H1 (cell line): ENCODE data around the gene HIPK2. TPM values are rescaled to one million over a fixed set of nuclear protein-coding genes. Genes with fewer than 3 reads are reported as not detected.

ENCODE experiments used
- CTCF ChIA-PET: fragments of 300-600 bp; sonication (Branson Sonifier 250); formaldehyde crosslinking; loops from one replicate; lab custom pipeline; 2021; ENCODE audit not compliant: partially characterized antibody; lab: Charles Lee
- POLR2A ChIA-PET: fragments of 300-600 bp; sonication (Branson Sonifier 250); formaldehyde crosslinking; loops from one replicate; lab custom pipeline; 2021; ENCODE audit warnings: inconsistent platforms; ENCODE audit not compliant: partially characterized antibody; lab: Charles Lee
- DNase-seq, 2 experiments: peaks; one replicate each; pipeline versions ENCODE4 v3.0.0 to v3.0.0-alpha.2; 2010 to 2022; ENCODE audit warnings: low spot score in 2 of 2, low read depth in 1 of 2, mixed read lengths in 1 of 2
- FAIRE-seq: peaks from 2 replicates; lab custom pipeline; 2011; peaks lifted over from hg19 to GRCh38; lab: Jason Lieb, UNC
- H2AFZ ChIP-seq: 2 replicates; pipeline ENCODE4 v1.8.1; 2012; ENCODE audit warnings: low read length, inconsistent platforms
- H2AK5ac ChIP-seq: 2 replicates; pipeline ENCODE4 v1.6.1; 2013; ENCODE audit warnings: low read depth, low read length
- H2BK120ac ChIP-seq: replicated peaks from 2 replicates; pipeline ENCODE3; 2013; ENCODE audit warnings: low read depth, low read length, inconsistent platforms
- H2BK12ac ChIP-seq: 2 replicates; pipeline ENCODE4 v1.6.1; 2013; ENCODE audit warnings: low read depth, low read length
- H2BK15ac ChIP-seq: 2 replicates; pipeline ENCODE4 v1.6.1; 2013; ENCODE audit warnings: low read length
- H2BK20ac ChIP-seq: 2 replicates; pipeline ENCODE4 v1.6.1; 2013; ENCODE audit warnings: low read length
- H2BK5ac ChIP-seq: 2 replicates; pipeline ENCODE4 v1.6.1; 2013; ENCODE audit warnings: low read depth, low read length
- H3K14ac ChIP-seq: 2 replicates; pipeline ENCODE4 v1.6.1; 2013; ENCODE audit warnings: inconsistent platforms; ENCODE audit not compliant: insufficient read length
- H3K18ac ChIP-seq: 2 replicates; pipeline ENCODE4 v1.6.1; 2013; ENCODE audit warnings: low read length; ENCODE audit errors: extremely low read depth
- H3K23ac ChIP-seq: 2 replicates; pipeline ENCODE4 v1.6.1; 2013; ENCODE audit warnings: inconsistent platforms; ENCODE audit not compliant: insufficient read length
- H3K23me2 ChIP-seq: 2 replicates; pipeline ENCODE4 v1.6.1; 2013; ENCODE audit warnings: low read depth, low read length
- H3K27ac ChIP-seq: 2 replicates; pipeline ENCODE4 v1.6.1; 2011; ENCODE audit warnings: low read depth, low read length, inconsistent platforms
- H3K27me3 ChIP-seq, 4 experiments: replicated peaks in 1 of 4; 1 replicate in 1 of 4; 2 replicates in 3 of 4; pipeline versions ENCODE4 v1.6.1 to v1.8.1; 2011 to 2013; ENCODE audit warnings: low read length in 3 of 4, mild to moderate bottlenecking in 3 of 4, inconsistent platforms in 2 of 4, mixed read lengths in 2 of 4, moderate library complexity in 1 of 4; ENCODE audit not compliant: control insufficient read depth in 3 of 4, insufficient read depth in 3 of 4; ENCODE audit errors: extremely low read depth in 1 of 4
- H3K36me3 ChIP-seq, 4 experiments: 2 replicates each; pipeline versions ENCODE4 v1.6.1 to v1.8.1; 2011 to 2013; ENCODE audit warnings: mild to moderate bottlenecking in 4 of 4, low read length in 3 of 4, moderate library complexity in 2 of 4, control low read depth in 1 of 4, inconsistent platforms in 1 of 4; ENCODE audit not compliant: insufficient read depth in 4 of 4, control insufficient read depth in 2 of 4
- H3K4ac ChIP-seq: replicated peaks from 2 replicates; pipeline ENCODE3; 2013; ENCODE audit warnings: low read length, low read depth, mixed read lengths, inconsistent platforms; ENCODE audit not compliant: insufficient read length
- H3K4me1 ChIP-seq, 4 experiments: replicated peaks in 1 of 4; 1 replicate in 1 of 4; 2 replicates in 3 of 4; pipeline versions ENCODE4 v1.6.1 to v1.8.1; 2011 to 2013; ENCODE audit warnings: low read length in 3 of 4, inconsistent platforms in 2 of 4, mixed read lengths in 1 of 4; ENCODE audit not compliant: insufficient read depth in 4 of 4, control insufficient read depth in 3 of 4
- H3K4me2 ChIP-seq, 2 experiments: 2 replicates each; pipeline versions ENCODE4 v1.6.1 to v1.8.1; 2011 to 2013; ENCODE audit warnings: low read depth in 2 of 2, low read length in 2 of 2, control low read depth in 1 of 2, inconsistent platforms in 1 of 2, mild to moderate bottlenecking in 1 of 2; ENCODE audit not compliant: insufficient read depth in 1 of 2
- H3K4me3 ChIP-seq, 4 experiments: fragments of 200-600, 300-600 bp in 1 of 4; sonication (generic), shearing (Covaris generic), sonication (Bioruptor Twin) in 1 of 4; 2 replicates each; pipeline versions ENCODE4 v1.5.1 to v1.8.1; 2011 to 2016; ENCODE audit warnings: low read length in 4 of 4, low read depth in 3 of 4, control low read depth in 2 of 4, inconsistent platforms in 2 of 4, mild to moderate bottlenecking in 2 of 4, mixed read lengths in 1 of 4, moderate library complexity in 1 of 4; ENCODE audit not compliant: insufficient read depth in 2 of 4; ENCODE audit errors: extremely low read depth in 1 of 4
- H3K56ac ChIP-seq: replicated peaks from 2 replicates; pipeline ENCODE3; 2013; ENCODE audit warnings: low read depth, mild to moderate bottlenecking, mixed read lengths, low read length, inconsistent platforms; ENCODE audit not compliant: insufficient read length
- H3K79me1 ChIP-seq: 2 replicates; pipeline ENCODE4 v1.6.1; 2013; ENCODE audit warnings: low read depth, low read length, control low read depth
- H3K79me2 ChIP-seq, 2 experiments: 2 replicates each; pipeline versions ENCODE4 v1.6.1 to v1.8.1; 2012 to 2013; ENCODE audit warnings: low read length in 2 of 2, mild to moderate bottlenecking in 2 of 2, inconsistent platforms in 1 of 2; ENCODE audit not compliant: insufficient read depth in 2 of 2, control insufficient read depth in 1 of 2
- H3K9ac ChIP-seq, 4 experiments: replicated peaks in 1 of 4; 1 replicate in 1 of 4; 2 replicates in 3 of 4; pipeline versions ENCODE4 v1.6.1 to v1.8.1; 2011 to 2013; ENCODE audit warnings: low read depth in 3 of 4, low read length in 3 of 4, control low read depth in 2 of 4, mild to moderate bottlenecking in 2 of 4, moderate library complexity in 2 of 4, inconsistent platforms in 1 of 4; ENCODE audit errors: extremely low read depth in 1 of 4
- H3K9me3 ChIP-seq, 2 experiments: 2 replicates each; pipeline versions ENCODE4 v1.6.1 to v1.8.1; 2012 to 2013; ENCODE audit warnings: mild to moderate bottlenecking in 2 of 2, moderate library complexity in 2 of 2, control low read depth in 1 of 2, inconsistent platforms in 1 of 2, low read depth in 1 of 2, low read length in 1 of 2, mixed read lengths in 1 of 2; ENCODE audit not compliant: insufficient read depth in 2 of 2
- H4K20me1 ChIP-seq, 2 experiments: replicated peaks in 1 of 2; 2 replicates each; pipeline versions ENCODE3 to v1.8.1; 2011 to 2013; ENCODE audit warnings: inconsistent platforms in 2 of 2, low read length in 2 of 2, mild to moderate bottlenecking in 1 of 2; ENCODE audit not compliant: insufficient read depth in 2 of 2, control insufficient read depth in 1 of 2
- H4K5ac ChIP-seq: 2 replicates; pipeline ENCODE4 v1.6.1; 2013; ENCODE audit warnings: low read length, low read depth, mixed read lengths, inconsistent platforms; ENCODE audit not compliant: insufficient read length
- H4K8ac ChIP-seq: 2 replicates; pipeline ENCODE4 v1.8.0; 2013; ENCODE audit warnings: mild to moderate bottlenecking, moderate library complexity, low read length, inconsistent platforms; ENCODE audit not compliant: insufficient read depth; ENCODE audit errors: extremely low read depth
- H4K91ac ChIP-seq: replicated peaks from 2 replicates; pipeline ENCODE3; 2013; ENCODE audit warnings: low read length, mixed read lengths, inconsistent platforms; ENCODE audit not compliant: insufficient read length
- HDAC2 ChIP-seq, 2 experiments: fragments of 300-600 bp in 1 of 2; sonication (generic) in 1 of 2; IDR thresholded peaks; 2 replicates each; pipeline ENCODE4 v1.6.1; 2011 to 2012; ENCODE audit warnings: low read depth in 2 of 2, low read length in 2 of 2, mild to moderate bottlenecking in 2 of 2, moderate library complexity in 2 of 2, borderline replicate concordance in 1 of 2, inconsistent platforms in 1 of 2
- SIN3A ChIP-seq, 2 experiments: IDR thresholded peaks in 1 of 2; conservative IDR thresholded peaks in 1 of 2; 2 replicates each; pipeline ENCODE4 v1.6.1; 2011 to 2012; ENCODE audit warnings: low read length in 2 of 2, improper control_type of control experiment in 1 of 2, low read depth in 1 of 2, mild to moderate bottlenecking in 1 of 2
- WGBS, 2 experiments: shearing (Covaris generic) in 1 of 2; methylation state at CpG; one replicate each; pipeline versions ENCODE4 v1.1.6 to v1.1.7; 2013 to 2015; ENCODE audit warnings: low lambda C conversion rate in 2 of 2, mixed read lengths in 2 of 2, inconsistent platforms in 1 of 2, low coverage in 1 of 2, missing lambda C conversion rate in 1 of 2; ENCODE audit not compliant: insufficient replicate concordance in 2 of 2, insufficient coverage in 1 of 2, insufficient read length in 1 of 2; ENCODE audit errors: extremely low coverage in 1 of 2, missing lambda C conversion rate in 1 of 2; 5-methylcytosine and 5-hydroxymethylcytosine counted together
- polyA plus RNA-seq, 7 experiments: library from polyadenylated mRNA; depleted of rRNA in 3 of 7; stranded (reverse) in 5 of 7; unstranded in 2 of 7; fragments of >200 nt in 5 of 7; fragments of 200-250 nt in 2 of 7; gene quantifications; 1 replicate in 5 of 7; 2 replicates in 1 of 7; 4 replicates in 1 of 7; pipeline versions ENCODE4 v1.2.1 to v1.2.3, GENCODE V29; 2011 to 2013; ENCODE audit warnings: missing spikeins in 2 of 7, mixed read lengths in 2 of 7
- total RNA-seq: library from RNA; stranded (reverse); fragmentation: NEBNext Ultra II Directional; extraction: Animal tissue kit (Norgen Biotek cat#: 25700); gene quantifications from 2 replicates; pipeline ENCODE4 v1.2.1, GENCODE V29; 2021

Gene HIPK2
- total and polyA plus RNA-seq, 2 of the 8 experiments (the other 6 are each of a cell fraction or from before 2014, with no cell fraction given), result 8.3 to 24.3 TPM

DNA sequence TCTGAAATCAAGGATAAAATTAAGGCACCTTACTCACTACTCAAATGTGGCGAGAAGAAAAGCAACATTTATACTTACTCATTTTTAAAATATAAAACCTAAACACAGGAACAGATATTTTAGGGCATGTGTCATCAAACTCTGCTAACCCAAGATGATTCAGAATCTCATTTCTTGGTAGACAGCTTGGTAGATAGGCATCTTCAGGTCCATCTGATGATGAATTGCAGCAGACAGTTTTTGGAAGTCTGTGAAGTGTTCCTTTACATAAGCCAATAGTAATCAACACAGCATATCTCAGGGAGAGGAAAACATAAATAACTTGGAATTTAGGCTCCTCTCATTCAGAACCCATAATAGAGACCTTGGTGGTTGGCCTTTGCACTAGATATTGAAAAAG lies 3.4 kb downstream of the HIPK2 start:
- H3K9me3 ChIP-seq, result no peaks in the 10 kb centered on the region
- H3K27me3 ChIP-seq, result peaks cover 0 to 25% (median 12%) of the 10 kb centered on the region in 4 experiments; a peak in 6 of 7 replicates
- H3K9ac ChIP-seq, result no peak overlapping the region
- H4K5ac ChIP-seq, result no peak overlapping the region
- 93% methylated on average over 1 of the region's 1 CpG; no CpG with 5 or more reads in 1 of the 2 experiments for WGBS, 2 experiments
- DNase-seq (no peak), FAIRE-seq (no peak)
- no peak overlapping the region for H3K23ac ChIP-seq
- no peaks in the 10 kb centered on the region; the same call in 1 of the 2 replicates for H3K79me1 ChIP-seq
- no peak overlapping the region for H3K4ac ChIP-seq
- H2AK5ac ChIP-seq, result no peak overlapping the region
- no peak overlapping the region for H2BK5ac ChIP-seq
- H3K4me2 ChIP-seq, result no peak overlapping the region
- no peaks in the 10 kb centered on the region for H3K36me3 ChIP-seq
- H3K4me1 ChIP-seq, result peaks cover 0 to 4% (median 1%) of the 10 kb centered on the region in 4 experiments; a peak in 2 of 7 replicates
- H4K91ac ChIP-seq, result no peak overlapping the region
- no peak overlapping the region for H3K27ac ChIP-seq
- H2BK120ac ChIP-seq, result no peak overlapping the region
- no peak overlapping the region for H2BK20ac ChIP-seq
- H3K56ac ChIP-seq, result no peak overlapping the region
- no peak overlapping the region for H3K18ac ChIP-seq
- no peak overlapping the region for H2BK15ac ChIP-seq
- H2BK12ac ChIP-seq, result no peak overlapping the region
- no peak overlapping the region for H3K4me3 ChIP-seq
- H4K8ac ChIP-seq, result no peak overlapping the region
- H3K23me2 ChIP-seq, result peaks cover 10% of the 10 kb centered on the region
- ChIA-PET POLR2A (interaction anchor here (2.1 kb wide), 1 partner anchor 11 kb away, joined by 7 read pairs; no protein-coding TSS in a partner anchor), CTCF (interaction anchor here (0.6 to 2.0 kb wide), 8 partner anchors 11 to 224 kb away, joined by 3 to 5 read pairs (median 4); no protein-coding TSS in a partner anchor)
- H3K14ac ChIP-seq, result no peak overlapping the region
- peaks cover 0 to 5% of the 10 kb centered on the region in 2 experiments for H4K20me1 ChIP-seq
- H2AFZ ChIP-seq, result no peak overlapping the region
- peaks cover 0 to 48% of the 10 kb centered on the region in 2 experiments; a peak in 3 of 4 replicates for H3K79me2 ChIP-seq
- TF ChIP-seq HDAC2 (IDR thresholded peaks at IDR 0.05; ENCODE audit: borderline replicate concordance in 1 of 2, low read depth in 2 of 2, low read length in 2 of 2) (no peak), SIN3A (conservative IDR thresholded peaks at IDR 0.05 in 1 of 2, IDR thresholded peaks at IDR 0.05 in 1 of 2; ENCODE audit: low read depth in 1 of 2, low read length in 2 of 2) (no peak)
